SH-SY5Y (cell line): ENCODE results near the gene CAMK1G.

Experiments
- GATA2 ChIP-seq: IDR thresholded peaks from 2 replicates; pipeline ENCODE4 v1.6.1; 2011; ENCODE audit warnings: mild to moderate bottlenecking, low read depth, low read length
- GATA3 ChIP-seq: IDR thresholded peaks from 2 replicates; pipeline ENCODE4 v1.6.1; 2011; ENCODE audit warnings: low read depth, mild to moderate bottlenecking, low read length, moderate library complexity

CAMK1G gene

DNA sequence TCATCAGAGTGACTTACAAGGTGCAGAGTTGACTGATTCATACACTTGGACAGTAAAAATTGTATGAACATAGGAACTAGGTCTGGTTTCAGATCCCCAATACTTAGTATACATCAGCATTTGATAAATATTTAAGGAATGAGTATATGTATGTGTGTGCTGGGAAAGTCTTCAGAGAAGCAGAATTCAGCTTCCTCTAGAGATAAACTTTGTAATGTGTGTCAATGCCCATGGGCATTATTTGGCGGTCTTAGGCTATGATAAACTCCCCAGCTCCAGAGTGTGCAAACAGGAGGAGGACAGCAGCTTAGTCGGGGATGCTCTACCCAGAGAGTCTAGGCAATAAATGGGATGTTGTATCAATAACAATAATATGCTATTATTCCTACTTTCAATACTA lies 2.9 kb upstream of the CAMK1G start:
- TF ChIP-seq GATA3, result no peak
- no peak for TF ChIP-seq GATA2

DNA sequence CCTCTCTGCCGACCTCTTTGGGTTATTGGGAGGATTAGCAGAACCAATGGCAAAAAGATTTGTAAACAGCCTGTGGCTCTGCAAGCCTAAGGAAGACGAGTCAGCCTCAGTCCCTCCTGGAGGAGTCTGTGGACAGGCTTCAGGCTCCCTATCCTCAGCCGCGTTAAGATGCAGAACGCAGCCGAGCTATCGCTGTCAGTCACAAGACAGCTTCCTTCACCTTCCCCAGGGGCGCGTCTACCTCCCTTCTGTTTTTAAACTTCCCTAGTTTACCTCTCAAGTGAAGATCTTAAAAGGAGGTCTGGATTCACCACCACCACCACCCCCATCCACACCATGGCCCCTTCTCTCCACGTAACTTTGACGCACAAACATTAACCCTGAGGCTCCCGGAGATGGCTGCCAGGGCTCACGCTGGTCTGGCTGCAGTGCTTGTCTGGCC lies 738 bp downstream of the CAMK1G start:
- TF ChIP-seq GATA2, result no peak
- TF ChIP-seq GATA3, result no peak

DNA sequence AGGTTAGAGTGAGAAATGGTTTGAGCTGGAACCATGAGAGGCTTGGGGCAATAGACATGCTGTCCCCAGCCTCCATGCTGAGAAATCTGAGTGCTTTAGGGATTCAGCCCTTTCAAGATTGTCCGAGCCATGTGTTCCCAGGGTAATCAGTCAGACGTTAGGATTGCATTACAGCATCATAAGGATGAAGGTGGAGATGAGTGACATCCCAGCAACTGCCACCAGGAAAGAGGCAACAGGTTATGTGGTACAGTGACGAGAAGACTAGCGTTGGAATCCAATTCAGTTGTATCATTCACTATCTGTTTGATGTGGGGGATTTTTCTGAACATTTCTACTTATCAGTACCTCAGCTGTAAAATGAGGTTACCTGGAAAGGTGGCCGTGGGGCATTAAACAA lies 1.7 kb downstream of the CAMK1G start:
- TF ChIP-seq GATA2 (no peak), GATA3 (no peak)

DNA sequence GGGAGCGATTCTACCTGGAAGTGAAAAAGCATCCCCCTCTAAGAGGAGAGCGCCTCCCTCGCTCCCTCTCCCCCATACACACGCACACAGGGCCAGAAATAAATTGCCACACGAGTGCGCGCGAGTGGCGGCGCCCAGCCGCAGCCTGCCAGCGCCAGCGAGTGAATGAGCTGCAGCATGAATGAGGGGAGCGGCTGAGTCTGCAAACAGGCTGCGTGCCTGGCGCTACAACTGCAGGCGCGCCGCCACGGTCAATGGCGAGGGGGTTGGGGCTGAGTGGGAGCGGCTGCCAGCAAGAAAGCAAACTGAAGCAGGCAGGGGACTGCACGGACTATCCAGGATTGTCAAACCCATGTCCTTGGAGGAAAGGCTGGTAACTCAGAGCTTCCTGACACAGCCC lies 2.2 kb downstream of the CAMK1G start:
- TF ChIP-seq GATA3 (no peak), GATA2 (no peak)

DNA sequence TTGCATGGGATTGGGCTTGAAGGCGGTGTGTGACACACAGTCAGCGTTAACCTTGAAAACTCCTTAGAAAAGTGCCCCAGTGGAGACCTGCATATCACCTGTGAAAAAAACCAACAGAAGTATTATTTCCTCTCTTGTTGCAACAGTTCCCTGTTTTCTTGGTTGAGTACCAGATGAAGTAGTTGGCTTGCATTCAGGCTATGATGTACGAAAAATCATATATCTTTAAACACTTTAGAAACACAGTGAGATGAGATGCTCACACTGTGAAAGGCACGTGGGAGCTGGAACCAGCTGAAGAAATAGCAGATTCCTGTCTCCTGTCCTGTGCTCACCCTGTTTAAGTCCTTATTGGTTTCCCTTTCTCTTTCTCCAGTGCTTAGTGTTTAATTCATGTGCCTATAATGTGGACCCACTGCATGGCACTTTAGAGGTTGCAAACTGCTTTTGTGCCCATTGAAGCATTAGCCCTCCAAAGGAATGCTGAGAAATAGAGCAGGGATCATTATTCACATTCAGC lies 2.8 kb downstream of the CAMK1G start:
- no peak for TF ChIP-seq GATA2
- TF ChIP-seq GATA3, result no peak

DNA sequence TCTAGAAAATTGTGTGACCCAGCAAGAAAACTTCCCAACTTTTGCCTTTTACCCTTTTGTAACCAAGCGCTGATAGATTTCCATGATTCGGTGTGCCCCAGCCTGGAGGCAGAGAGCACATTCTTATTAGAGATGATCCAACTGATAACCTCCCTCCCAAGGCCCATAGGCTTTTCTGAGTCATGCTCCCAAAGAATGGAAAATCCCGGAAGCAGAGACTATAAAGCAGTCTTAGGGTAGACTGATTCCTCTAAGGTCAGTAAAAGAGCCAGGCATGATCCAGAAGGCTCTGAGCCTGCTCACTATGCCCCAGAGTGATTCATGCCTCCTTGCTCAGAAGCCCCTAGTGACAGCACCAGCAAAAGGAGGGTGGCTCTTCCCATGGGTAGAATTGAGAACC lies 4.3 kb downstream of the CAMK1G start:
- TF ChIP-seq GATA2 (no peak), GATA3 (no peak)

DNA sequence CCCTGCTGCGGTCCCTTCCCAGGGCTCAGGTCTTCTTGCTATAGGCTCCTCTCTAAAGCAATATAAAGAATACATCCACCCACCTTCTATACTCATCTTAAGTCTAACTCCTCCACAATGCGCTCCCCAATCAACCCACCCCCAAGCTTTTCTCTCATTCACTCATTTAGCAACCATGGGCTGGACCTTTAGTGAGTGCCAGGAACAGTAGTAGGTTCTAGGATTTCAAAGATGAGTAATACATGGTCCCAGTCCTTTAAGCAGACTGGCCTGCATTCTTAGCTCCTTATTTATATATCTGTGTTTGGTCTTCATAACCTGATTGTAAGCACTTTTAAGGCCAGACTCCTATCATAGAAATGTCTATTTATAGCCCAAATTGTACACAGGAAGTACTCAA lies 5.9 kb downstream of the CAMK1G start:
- TF ChIP-seq GATA2 (no peak), GATA3 (no peak)

DNA sequence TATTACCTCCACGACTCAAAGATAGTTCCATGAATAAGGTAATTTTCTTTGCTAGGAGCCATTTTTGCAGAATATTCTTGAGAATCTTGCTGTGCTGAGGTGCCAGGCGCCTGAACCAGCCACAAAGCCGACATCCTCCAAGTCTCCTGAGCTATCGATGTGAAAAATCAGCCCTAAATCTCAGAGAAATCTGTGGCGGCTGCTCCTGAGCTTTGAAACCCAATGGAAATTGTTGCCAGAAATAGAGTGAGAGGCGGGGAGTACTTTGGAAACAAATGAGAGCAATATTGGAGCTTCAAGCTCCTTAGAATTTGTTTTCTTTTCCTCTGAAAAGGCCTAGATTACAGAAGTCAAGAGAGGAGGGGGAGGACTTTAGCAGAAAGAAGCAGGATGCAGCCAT lies 6.3 kb downstream of the CAMK1G start:
- no peak for TF ChIP-seq GATA3
- no peak for TF ChIP-seq GATA2

DNA sequence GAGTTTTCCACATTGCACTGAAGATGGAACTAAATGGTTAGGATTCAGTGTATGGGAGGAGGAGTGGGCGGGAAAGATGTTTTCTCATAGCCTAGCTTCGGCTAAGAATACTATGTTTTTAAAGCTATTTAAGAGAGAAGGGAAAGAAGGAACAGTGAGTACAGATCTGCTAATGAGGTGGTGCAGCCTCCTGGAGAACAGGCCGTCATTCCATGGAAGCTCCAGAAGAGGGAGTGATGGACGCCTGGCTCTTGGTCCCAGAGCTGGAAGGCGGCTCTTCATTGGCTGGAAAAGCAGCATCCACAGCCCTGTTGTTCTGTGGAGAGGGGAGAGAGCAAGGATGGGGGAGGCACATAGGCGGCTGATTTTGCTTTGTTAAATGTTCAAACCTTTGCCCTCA lies 6.9 kb downstream of the CAMK1G start:
- TF ChIP-seq GATA3 (no peak), GATA2 (no peak)

DNA sequence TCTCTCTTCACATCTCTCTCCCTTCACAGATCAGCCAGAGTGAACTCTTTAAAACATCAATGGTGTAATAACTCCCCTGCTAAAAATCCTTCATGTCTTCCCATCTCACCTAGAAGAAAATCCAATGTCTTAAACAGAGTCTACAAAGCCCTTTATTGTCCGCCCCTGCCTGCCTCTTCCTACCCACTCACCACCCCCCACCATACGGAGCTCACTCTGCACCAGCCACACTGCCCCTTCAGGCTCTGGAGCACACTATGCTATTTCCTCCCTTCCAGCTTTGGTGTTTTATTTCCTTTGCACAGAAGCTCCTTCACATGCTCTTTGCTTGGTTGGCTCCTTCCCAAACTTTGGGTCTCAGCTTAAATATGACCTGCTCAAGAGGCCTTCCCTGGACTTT lies 10.2 kb downstream of the CAMK1G start:
- TF ChIP-seq GATA2, result no peak
- no peak for TF ChIP-seq GATA3

DNA sequence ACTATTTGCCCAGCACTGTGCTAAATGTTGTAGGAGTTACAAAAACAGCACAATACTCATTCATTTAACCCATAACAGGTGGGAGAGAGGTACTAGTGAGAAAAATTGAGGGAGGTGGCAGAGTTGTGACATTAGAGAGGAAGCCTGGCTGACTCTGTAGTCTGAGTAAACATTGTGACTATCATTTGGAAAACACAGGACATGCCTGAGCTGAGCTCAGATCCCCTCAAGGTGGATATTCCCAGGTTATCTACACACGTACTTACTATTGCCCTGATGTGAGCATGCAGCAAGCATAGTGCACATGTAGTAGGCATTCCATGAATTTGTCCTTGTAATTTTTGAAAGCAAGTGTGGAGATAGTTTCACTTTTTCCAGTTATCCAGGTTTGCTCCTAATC lies 10.9 kb downstream of the CAMK1G start:
- TF ChIP-seq GATA2, result no peak
- TF ChIP-seq GATA3, result no peak

DNA sequence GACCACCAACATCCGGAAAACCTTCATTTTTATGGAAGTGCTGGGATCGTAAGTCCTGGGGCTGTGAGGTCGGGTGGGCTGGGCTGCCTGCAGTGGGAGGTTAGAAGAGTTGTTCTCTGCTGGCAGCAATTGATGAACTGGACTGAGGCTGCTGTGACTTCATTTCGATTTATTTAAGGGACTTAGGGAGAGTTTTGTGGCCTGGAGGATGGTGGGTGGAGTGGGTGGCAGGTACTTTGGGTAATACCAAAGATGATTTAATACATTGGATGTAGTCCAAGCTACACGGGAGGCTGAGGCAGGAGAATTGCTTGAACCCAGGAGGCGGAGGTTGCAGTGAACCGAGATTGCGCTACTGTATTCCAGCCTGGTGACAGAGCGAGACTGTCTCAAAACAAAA lies 11.5 kb downstream of the CAMK1G start:
- no peak for TF ChIP-seq GATA3
- no peak for TF ChIP-seq GATA2

DNA sequence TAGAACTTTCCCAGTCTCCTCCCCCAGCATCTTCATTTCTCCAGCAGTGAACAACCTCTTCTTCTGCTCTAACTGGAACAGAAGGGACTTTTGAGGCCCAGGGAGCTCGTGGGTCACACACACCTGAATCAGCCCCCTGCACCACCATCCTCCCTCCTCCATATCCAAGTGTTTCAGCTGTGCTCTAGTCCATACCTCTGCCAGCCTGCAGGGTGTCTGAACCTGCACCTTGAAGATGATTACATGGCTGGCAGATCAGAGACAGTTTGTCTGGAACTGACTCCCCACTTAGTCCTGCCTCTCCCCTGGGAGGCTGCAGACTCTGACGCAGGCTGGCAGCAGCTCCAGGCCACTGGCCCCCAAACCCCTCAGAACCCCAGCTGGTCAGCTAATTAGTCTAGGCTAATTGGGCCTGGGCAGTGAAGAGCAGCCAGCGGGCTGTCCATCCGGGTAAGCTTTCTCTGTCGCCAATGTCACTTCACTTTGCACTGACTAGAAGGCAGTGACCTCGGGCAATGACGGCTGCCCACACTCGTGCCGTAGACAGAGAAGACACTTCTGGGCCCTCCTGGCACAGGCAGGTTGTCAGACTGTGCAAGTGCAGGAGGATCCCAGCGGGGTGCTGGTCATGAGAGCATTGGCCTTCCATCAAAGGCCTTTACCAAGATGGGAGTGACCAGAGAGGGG lies 12.2 kb downstream of the CAMK1G start:
- TF ChIP-seq GATA2, result no peak
- no peak for TF ChIP-seq GATA3

DNA sequence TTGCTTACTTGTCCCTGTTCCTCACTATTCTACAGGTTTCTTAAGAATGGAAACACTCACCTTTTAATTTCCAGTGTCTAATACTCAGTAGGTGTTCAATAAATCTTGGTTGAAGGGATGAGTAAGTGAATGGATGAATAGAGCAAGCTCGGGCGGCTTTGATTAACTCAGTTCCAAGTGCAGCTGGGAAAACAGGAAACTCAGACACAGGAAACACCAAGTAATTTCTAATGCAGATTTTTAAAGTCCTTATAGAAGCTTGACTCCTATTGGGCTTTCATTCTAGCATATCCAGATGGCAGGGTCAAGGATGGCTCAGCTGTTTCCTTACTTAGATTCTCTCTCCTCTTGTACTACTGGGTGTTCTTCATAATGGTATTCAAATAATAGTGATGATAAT lies 14.0 kb downstream of the CAMK1G start:
- TF ChIP-seq GATA2, result no peak
- no peak for TF ChIP-seq GATA3

DNA sequence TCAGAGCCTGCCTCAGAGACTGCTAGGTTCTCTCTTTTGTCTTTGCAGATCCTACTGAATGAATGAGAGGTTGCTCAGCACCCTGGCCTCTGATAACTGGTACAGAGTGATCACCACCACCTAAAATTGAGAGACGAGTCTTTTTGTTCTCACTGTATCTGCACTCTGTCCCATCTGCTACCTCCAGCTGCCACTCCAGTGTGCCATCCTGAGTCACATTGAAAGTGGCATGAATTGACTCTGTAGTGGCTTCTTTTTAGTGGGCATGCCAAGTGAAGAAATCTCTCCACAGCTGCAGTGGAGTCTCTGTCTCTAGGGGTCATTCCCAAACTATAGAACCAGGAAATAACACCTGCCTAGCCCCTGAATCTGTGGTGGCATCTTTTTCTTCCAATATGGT lies 14.7 kb downstream of the CAMK1G start:
- TF ChIP-seq GATA3 (no peak), GATA2 (no peak)

DNA sequence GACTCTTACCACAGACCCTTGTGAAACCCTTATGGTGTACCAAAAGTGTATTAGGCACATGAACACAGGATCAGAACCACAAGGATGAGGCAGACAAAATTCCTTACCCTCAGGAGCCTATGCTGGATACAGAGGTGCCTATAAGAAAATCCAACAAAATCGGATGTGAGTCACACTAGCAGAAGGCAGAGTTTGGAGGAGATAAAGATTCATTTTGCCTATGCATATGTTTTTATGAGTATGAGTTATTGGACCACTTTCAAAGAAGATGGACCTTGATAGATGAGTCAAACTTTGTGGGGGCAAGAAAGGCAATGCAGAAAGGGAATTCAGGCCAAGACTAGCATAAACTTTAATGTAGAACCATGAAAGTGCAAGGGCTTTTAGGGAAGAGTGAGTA lies 17.0 kb downstream of the CAMK1G start:
- TF ChIP-seq GATA2 (no peak), GATA3 (no peak)
